ENCODE measurements around the gene GON7.

Gene GON7

GRCh38 chr14:93206793-93207467, at the start of gene GON7, which contains the start of gene UBR7:
Gene GON7, minus strand, starts transcription at chr14:93207065. Its CDS starts 28 bp downstream, at chr14:93207037.
Gene UBR7, plus strand, starts transcription at chr14:93207256. Its CDS starts 36 bp downstream, at chr14:93207292.
- DNase-seq (ENCODE audit: low spot score) (peak; percentile 98), ATAC-seq (ENCODE audit: low read depth) (peak; percentile 92)
- no peaks in the 10 kb centered on the region for H3K27me3 ChIP-seq (ENCODE audit: insufficient read depth, poor library complexity, severe bottlenecking)
- peak within 1 kb of the TSS; percentile 61 for H3K27ac ChIP-seq (ENCODE audit: poor library complexity, severe bottlenecking)
- no peaks in the 10 kb centered on the region for H3K9me3 ChIP-seq (ENCODE audit: severe bottlenecking)
- H3K4me1 ChIP-seq (ENCODE audit: insufficient read depth, poor library complexity, severe bottlenecking) = no peaks in the 10 kb centered on the region
- H3K36me3 ChIP-seq (ENCODE audit: low read depth) = peaks cover 43% of the 10 kb centered on the region
- no peak for TF ChIP-seq CTCF (IDR thresholded peaks at IDR 0.05; ENCODE audit: poor library complexity, severe bottlenecking)
- peak within 1 kb of the TSS; percentile 63 for H3K4me3 ChIP-seq (ENCODE audit: severe bottlenecking)

GRCh38 chr14:93249128-93249831, 42.4 kb upstream of the GON7 start:
- Histone ChIP-seq H3K9me3 (ENCODE audit: severe bottlenecking) (no peaks in the 10 kb centered on the region), H3K27me3 (ENCODE audit: insufficient read depth, poor library complexity, severe bottlenecking) (no peaks in the 10 kb centered on the region), H3K4me1 (ENCODE audit: insufficient read depth, poor library complexity, severe bottlenecking) (no peaks in the 10 kb centered on the region), H3K4me3 (ENCODE audit: severe bottlenecking) (no peak overlapping the region), H3K27ac (ENCODE audit: poor library complexity, severe bottlenecking) (no peak overlapping the region), H3K36me3 (ENCODE audit: low read depth) (peaks cover 100% of the 10 kb centered on the region)
- no peak for ATAC-seq (ENCODE audit: low read depth)
- no peak for TF ChIP-seq CTCF (IDR thresholded peaks at IDR 0.05; ENCODE audit: poor library complexity, severe bottlenecking)
- no peak for DNase-seq (ENCODE audit: low spot score)

GRCh38 chr14:93246534-93246933, 39.7 kb upstream of the GON7 start:
- ATAC-seq (ENCODE audit: low read depth) = no peak
- DNase-seq (ENCODE audit: low spot score) = no peak
- no peak for TF ChIP-seq CTCF (IDR thresholded peaks at IDR 0.05; ENCODE audit: poor library complexity, severe bottlenecking)
- no peaks in the 10 kb centered on the region for H3K9me3 ChIP-seq (ENCODE audit: severe bottlenecking)
- H3K4me1 ChIP-seq (ENCODE audit: insufficient read depth, poor library complexity, severe bottlenecking) = no peaks in the 10 kb centered on the region
- no peaks in the 10 kb centered on the region for H3K27me3 ChIP-seq (ENCODE audit: insufficient read depth, poor library complexity, severe bottlenecking)
- no peak overlapping the region for H3K4me3 ChIP-seq (ENCODE audit: severe bottlenecking)
- H3K27ac ChIP-seq (ENCODE audit: poor library complexity, severe bottlenecking) = no peak overlapping the region
- H3K36me3 ChIP-seq (ENCODE audit: low read depth) = peaks cover 96% of the 10 kb centered on the region

- no peaks in the 10 kb centered on the region for H3K27me3 ChIP-seq (ENCODE audit: insufficient read depth, poor library complexity, severe bottlenecking)
- no peak overlapping the region for H3K27ac ChIP-seq (ENCODE audit: poor library complexity, severe bottlenecking)
- no peak for ATAC-seq (ENCODE audit: low read depth)
- no peaks in the 10 kb centered on the region for H3K9me3 ChIP-seq (ENCODE audit: severe bottlenecking)
- H3K4me1 ChIP-seq (ENCODE audit: insufficient read depth, poor library complexity, severe bottlenecking) = no peaks in the 10 kb centered on the region
- no peak overlapping the region for H3K4me3 ChIP-seq (ENCODE audit: severe bottlenecking)
- TF ChIP-seq CTCF (IDR thresholded peaks at IDR 0.05; ENCODE audit: poor library complexity, severe bottlenecking) = no peak
- peaks cover 91% of the 10 kb centered on the region for H3K36me3 ChIP-seq (ENCODE audit: low read depth)
- no peak for DNase-seq (ENCODE audit: low spot score)
These were observed 39.0 kb upstream of the GON7 start for GRCh38 chr14:93245764-93246420.
